Activated T-cell treated with anti-CD3 and anti-CD28 coated beads, Interleukin-2, amount 50 U/mL, for 24 hours (primary cell): ENCODE data around the gene ITM2C.

Experiments
- DNase-seq: peaks from one replicate; pipeline ENCODE4 v3.0.0-alpha.2; 2020
- H3K27ac Mint-ChIP-seq: 2 replicates; pipeline ENCODE4 v1.8.0; 2020; ENCODE audit warnings: mild to moderate bottlenecking, mixed read lengths
- H3K27me3 Mint-ChIP-seq: 2 replicates; pipeline ENCODE4 v1.8.0; 2020; ENCODE audit warnings: mixed read lengths
- H3K36me3 Mint-ChIP-seq: 2 replicates; pipeline ENCODE4 v1.8.0; 2020; ENCODE audit warnings: low read depth, mixed read lengths
- H3K4me1 Mint-ChIP-seq: 2 replicates; pipeline ENCODE4 v1.8.0; 2020; ENCODE audit warnings: low read depth, mixed read lengths
- H3K4me3 Mint-ChIP-seq: 2 replicates; pipeline ENCODE4 v1.8.0; 2020; ENCODE audit warnings: mild to moderate bottlenecking, moderate library complexity, mixed read lengths
- H3K9me3 Mint-ChIP-seq: 2 replicates; pipeline ENCODE4 v1.8.0; 2020; ENCODE audit warnings: mixed read lengths

ITM2C gene

GRCh38 chr2:230830428-230830827 is 34.3 kb upstream of the ITM2C start:
- peaks cover 53% of the 10 kb centered on the region for H3K27me3 Mint-ChIP-seq
- no peak overlapping the region for H3K4me3 Mint-ChIP-seq
- H3K4me1 Mint-ChIP-seq = peaks cover 9% of the 10 kb centered on the region
- no peak for DNase-seq
- H3K36me3 Mint-ChIP-seq = no peaks in the 10 kb centered on the region
- no peak overlapping the region for H3K27ac Mint-ChIP-seq
- no peaks in the 10 kb centered on the region for H3K9me3 Mint-ChIP-seq

DNA sequence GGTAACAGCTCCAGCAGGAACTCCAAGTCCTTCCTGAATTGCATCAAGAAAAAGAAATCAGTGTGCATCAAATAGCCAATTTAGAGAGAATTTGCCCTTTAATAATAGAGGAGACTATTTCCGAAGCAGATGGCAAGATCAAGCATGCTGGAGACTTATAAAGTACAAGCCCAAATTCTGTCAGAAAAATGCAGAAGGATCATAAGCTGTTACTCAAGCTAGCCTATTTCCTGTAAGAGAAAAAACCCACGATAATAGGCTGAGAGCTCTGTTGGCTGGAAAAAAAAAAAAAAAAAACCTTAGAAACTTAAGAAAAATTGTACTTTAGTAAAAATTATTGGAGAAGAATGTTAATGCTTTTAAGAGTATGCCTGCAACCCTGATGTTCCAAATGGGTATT is 24.4 kb upstream of the ITM2C start:
- DNase-seq = no peak
- H3K36me3 Mint-ChIP-seq = no peaks in the 10 kb centered on the region
- H3K27ac Mint-ChIP-seq = no peak overlapping the region
- no peak overlapping the region for H3K4me3 Mint-ChIP-seq
- H3K27me3 Mint-ChIP-seq = peaks cover 17% of the 10 kb centered on the region
- peaks cover 8% of the 10 kb centered on the region for H3K9me3 Mint-ChIP-seq
- peaks cover 9% of the 10 kb centered on the region for H3K4me1 Mint-ChIP-seq

DNA sequence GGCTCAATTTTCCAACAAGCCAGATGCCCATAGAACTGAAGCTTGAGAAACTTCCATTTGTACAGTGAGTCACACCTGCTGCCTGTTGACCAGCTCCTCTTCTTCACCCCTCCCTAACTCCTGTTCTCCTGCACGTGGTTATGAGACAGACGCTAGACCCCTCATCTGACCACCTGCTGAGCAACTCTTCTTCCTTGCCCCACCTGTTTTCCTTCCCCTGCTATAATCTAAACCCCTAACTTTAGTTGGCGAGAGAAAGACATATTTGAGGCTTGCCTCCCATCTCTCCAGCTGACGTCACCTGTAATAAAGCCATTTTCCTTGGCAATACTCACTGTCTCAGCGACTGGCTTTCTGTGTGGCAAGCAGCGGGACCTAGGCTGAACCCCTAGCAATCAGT is 22.3 kb upstream of the ITM2C start:
- Mint-ChIP-seq H3K4me3 (no peak overlapping the region), H3K27me3 (peaks cover 22% of the 10 kb centered on the region)

GRCh38 chr2:230843132-230843531 is 21.6 kb upstream of the ITM2C start:
- no peak for DNase-seq
- no peaks in the 10 kb centered on the region for H3K36me3 Mint-ChIP-seq
- peaks cover 21% of the 10 kb centered on the region for H3K4me1 Mint-ChIP-seq
- H3K27me3 Mint-ChIP-seq = peaks cover 22% of the 10 kb centered on the region
- H3K27ac Mint-ChIP-seq = no peak overlapping the region
- no peak overlapping the region for H3K4me3 Mint-ChIP-seq
- peaks cover 4% of the 10 kb centered on the region for H3K9me3 Mint-ChIP-seq

More for the DNA sequence above, 22.3 kb upstream of the ITM2C start:
- DNase-seq = no peak
- Mint-ChIP-seq H3K4me1 (peaks cover 15% of the 10 kb centered on the region), H3K27ac (no peak overlapping the region), H3K36me3 (no peaks in the 10 kb centered on the region), H3K9me3 (peaks cover 8% of the 10 kb centered on the region)

- no peaks in the 10 kb centered on the region for H3K9me3 Mint-ChIP-seq
- no peak overlapping the region for H3K27ac Mint-ChIP-seq
- peaks cover 42% of the 10 kb centered on the region for H3K27me3 Mint-ChIP-seq
- no peaks in the 10 kb centered on the region for H3K36me3 Mint-ChIP-seq
- DNase-seq = no peak
- H3K4me1 Mint-ChIP-seq = peaks cover 21% of the 10 kb centered on the region
- H3K4me3 Mint-ChIP-seq = no peak overlapping the region
Measured at GRCh38 chr2:230846360-230846759, 18.4 kb upstream of the ITM2C start.

GRCh38 chr2:230847883-230848388 is 16.8 kb upstream of the ITM2C start:
- peaks cover 48% of the 10 kb centered on the region for H3K27me3 Mint-ChIP-seq
- H3K9me3 Mint-ChIP-seq = no peaks in the 10 kb centered on the region
- H3K36me3 Mint-ChIP-seq = no peaks in the 10 kb centered on the region
- peaks cover 20% of the 10 kb centered on the region for H3K4me1 Mint-ChIP-seq
- DNase-seq = peak; percentile 95
- H3K4me3 Mint-ChIP-seq = peak overlapping the region; percentile 11
- H3K27ac Mint-ChIP-seq = no peak overlapping the region

DNA sequence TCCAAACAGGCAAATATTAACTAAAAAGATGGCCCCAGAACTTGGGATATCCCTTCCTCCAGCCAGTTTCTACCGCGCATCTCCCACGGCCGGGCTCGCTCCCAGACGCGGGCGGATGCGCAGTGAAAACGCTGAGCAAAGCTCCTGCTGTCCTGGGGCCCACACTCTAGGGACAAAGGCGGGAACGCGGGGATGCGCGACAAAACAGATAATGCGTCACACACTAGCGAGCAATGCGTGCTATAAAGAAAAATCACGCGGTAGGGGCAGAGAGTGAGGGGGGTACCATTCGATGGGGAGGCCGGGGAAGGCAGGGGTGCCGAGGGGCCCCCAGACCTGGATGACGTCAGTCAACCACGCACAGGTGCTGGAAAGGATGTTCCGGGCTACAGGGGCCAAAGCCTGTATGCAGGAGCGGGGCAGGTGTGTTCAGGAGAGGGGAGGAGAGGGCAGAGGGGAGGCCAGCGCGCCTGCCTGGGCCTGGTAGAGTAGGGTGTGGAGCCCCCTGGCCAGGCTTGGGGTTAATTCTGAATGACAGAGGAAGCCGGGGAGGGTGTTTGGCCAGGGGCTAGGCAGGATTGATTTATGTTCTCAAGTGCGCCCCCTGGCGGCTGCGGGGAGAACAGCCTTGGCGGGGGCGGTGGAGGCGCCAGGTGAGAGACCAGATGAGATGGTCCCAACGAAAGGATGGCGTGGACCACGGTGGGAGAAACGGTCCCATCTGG is 14.9 kb upstream of the ITM2C start:
- H3K9me3 Mint-ChIP-seq = no peaks in the 10 kb centered on the region
- H3K36me3 Mint-ChIP-seq = no peaks in the 10 kb centered on the region
- peak; percentile 84 for DNase-seq
- H3K4me3 Mint-ChIP-seq = no peak overlapping the region
- peaks cover 57% of the 10 kb centered on the region for H3K27me3 Mint-ChIP-seq
- peaks cover 16% of the 10 kb centered on the region for H3K4me1 Mint-ChIP-seq
- H3K27ac Mint-ChIP-seq = no peak overlapping the region

GRCh38 chr2:230850358-230850658 is 14.4 kb upstream of the ITM2C start:
- no peak overlapping the region for H3K27ac Mint-ChIP-seq
- H3K4me1 Mint-ChIP-seq = peaks cover 16% of the 10 kb centered on the region
- no peak for DNase-seq
- no peaks in the 10 kb centered on the region for H3K9me3 Mint-ChIP-seq
- peaks cover 54% of the 10 kb centered on the region for H3K27me3 Mint-ChIP-seq
- H3K36me3 Mint-ChIP-seq = no peaks in the 10 kb centered on the region
- no peak overlapping the region for H3K4me3 Mint-ChIP-seq

DNA sequence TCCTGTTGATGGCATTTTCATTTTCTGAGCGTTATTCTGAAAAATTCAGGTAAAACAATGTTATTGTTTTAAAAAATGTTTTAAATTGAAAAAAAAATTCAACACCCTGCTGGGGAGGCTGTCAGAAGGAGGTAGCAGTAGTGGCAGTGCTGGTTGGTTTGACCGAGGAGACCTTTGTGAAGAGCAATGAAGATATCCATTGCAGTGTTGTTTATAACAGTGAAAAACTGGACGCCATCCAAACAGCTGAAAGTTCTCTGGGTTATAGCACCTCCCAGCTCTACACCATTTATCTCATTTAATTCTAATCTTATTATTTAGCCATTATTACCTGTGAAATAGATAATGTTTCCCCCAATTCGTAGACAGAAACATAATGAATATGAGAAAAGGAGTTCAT is 12.6 kb upstream of the ITM2C start:
- H3K27ac Mint-ChIP-seq = no peak overlapping the region
- peaks cover 64% of the 10 kb centered on the region for H3K27me3 Mint-ChIP-seq
- peaks cover 18% of the 10 kb centered on the region for H3K4me1 Mint-ChIP-seq
- no peaks in the 10 kb centered on the region for H3K36me3 Mint-ChIP-seq
- no peak for DNase-seq
- H3K9me3 Mint-ChIP-seq = no peaks in the 10 kb centered on the region
- no peak overlapping the region for H3K4me3 Mint-ChIP-seq

DNA sequence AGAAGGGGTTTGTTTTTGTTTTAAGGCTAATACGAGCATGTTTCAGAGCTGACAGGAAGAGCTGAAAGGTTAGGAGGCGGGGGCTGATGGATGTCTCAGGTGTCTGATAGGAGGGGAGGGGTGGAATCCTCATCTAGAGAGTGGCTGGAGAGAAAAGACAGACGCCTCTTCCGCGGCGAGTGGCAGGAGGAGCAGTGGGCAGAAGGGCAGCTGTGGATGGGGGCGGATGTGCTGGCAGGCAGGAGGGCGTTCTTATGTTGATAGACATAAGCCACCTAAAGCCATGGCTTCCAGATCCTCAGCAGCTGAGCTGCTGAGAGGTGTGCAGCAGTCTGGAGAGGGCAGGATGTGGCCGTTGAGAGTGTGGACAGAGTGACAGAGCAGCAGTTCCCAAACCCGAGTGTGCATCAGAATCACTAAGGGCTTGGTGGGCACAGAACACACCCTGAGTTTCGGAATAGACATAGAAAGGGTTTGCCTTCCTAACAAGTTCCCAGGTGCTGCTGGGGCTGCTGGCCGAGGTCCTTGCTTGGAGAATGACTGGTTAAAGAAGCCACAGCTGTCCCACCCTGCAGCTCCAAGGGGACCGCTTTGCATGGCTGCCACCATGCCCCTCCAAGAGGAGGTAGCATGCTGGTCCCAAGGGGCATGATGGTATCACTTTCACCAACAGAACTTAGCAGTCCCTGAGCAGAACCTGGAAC is 3.0 kb upstream of the ITM2C start:
- H3K27ac Mint-ChIP-seq = no peak overlapping the region
- H3K27me3 Mint-ChIP-seq = peaks cover 16% of the 10 kb centered on the region
- H3K4me1 Mint-ChIP-seq = peaks cover 47% of the 10 kb centered on the region
- H3K9me3 Mint-ChIP-seq = no peaks in the 10 kb centered on the region
- H3K4me3 Mint-ChIP-seq = no peak overlapping the region
- H3K36me3 Mint-ChIP-seq = no peaks in the 10 kb centered on the region
- DNase-seq = no peak

GRCh38 chr2:230862292-230862691 is 2.5 kb upstream of the ITM2C start:
- H3K36me3 Mint-ChIP-seq = no peaks in the 10 kb centered on the region
- H3K27ac Mint-ChIP-seq = no peak overlapping the region
- no peaks in the 10 kb centered on the region for H3K9me3 Mint-ChIP-seq
- H3K27me3 Mint-ChIP-seq = peaks cover 18% of the 10 kb centered on the region
- H3K4me1 Mint-ChIP-seq = peaks cover 53% of the 10 kb centered on the region
- no peak overlapping the region for H3K4me3 Mint-ChIP-seq
- DNase-seq = no peak

DNA sequence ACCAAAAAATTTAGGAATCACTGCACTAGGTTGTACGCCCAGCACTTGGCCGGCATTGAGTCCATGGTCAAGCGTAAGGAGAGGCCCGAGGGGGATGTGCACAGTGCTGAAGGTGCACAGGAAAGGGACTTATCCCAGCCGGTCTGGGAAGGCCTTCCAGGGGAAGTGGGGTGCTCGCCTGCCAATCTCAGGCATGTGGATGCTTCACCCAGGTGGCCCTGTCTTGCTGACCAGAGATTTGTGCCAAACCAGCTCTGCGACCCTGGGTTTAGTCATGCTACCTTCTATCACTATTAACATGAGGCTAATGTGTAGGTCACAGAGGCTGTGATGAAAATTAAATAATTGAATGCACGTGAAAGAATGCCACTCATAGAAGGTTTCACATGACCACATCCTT is 1.7 kb upstream of the ITM2C start:
- no peak for DNase-seq
- Mint-ChIP-seq H3K9me3 (no peaks in the 10 kb centered on the region), H3K4me1 (peaks cover 57% of the 10 kb centered on the region), H3K4me3 (no peak overlapping the region), H3K27me3 (peaks cover 12% of the 10 kb centered on the region), H3K36me3 (no peaks in the 10 kb centered on the region), H3K27ac (no peak overlapping the region)

- H3K27ac Mint-ChIP-seq = no peak overlapping the region
- no peak for DNase-seq
- peak overlapping the region; percentile 79 for H3K4me3 Mint-ChIP-seq
- peaks cover 60% of the 10 kb centered on the region for H3K4me1 Mint-ChIP-seq
- no peaks in the 10 kb centered on the region for H3K9me3 Mint-ChIP-seq
- H3K36me3 Mint-ChIP-seq = no peaks in the 10 kb centered on the region
- H3K27me3 Mint-ChIP-seq = peaks cover 10% of the 10 kb centered on the region
Measured at GRCh38 chr2:230863442-230864121, 1.2 kb upstream of the ITM2C start.

- Mint-ChIP-seq H3K4me1 (peaks cover 64% of the 10 kb centered on the region), H3K9me3 (no peaks in the 10 kb centered on the region), H3K36me3 (no peaks in the 10 kb centered on the region), H3K27me3 (peaks cover 10% of the 10 kb centered on the region), H3K27ac (peak overlapping the region; percentile 77), H3K4me3 (peak overlapping the region; percentile 79)
- DNase-seq = no peak
Measured at GRCh38 chr2:230864122-230864604, 579 bp upstream of the ITM2C start.

DNA sequence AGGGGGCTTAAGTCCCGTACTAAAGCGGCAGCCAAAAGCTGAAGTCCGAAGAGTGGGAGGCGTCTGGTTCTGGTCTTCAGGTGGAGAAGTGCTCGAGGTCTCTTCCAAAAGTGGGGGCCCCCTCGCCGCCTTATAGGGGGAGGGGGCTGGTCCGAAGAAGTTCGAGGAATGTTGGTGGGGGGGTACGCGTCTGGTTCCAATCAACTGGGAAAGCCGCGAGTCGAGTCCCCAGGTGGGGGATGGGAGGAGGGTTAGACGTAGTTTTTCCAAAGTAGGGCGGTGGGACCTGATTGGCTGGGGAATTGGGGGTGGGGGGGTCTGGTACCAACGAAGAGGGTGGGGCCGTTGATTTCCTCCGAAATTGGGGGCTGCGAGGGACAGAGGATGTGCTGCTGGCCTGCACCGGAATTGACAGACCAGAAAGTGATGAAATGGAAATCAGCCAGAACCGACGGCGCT is 594 bp downstream of the ITM2C start:
- DNase-seq = no peak
- H3K4me3 Mint-ChIP-seq = peak overlapping the region; percentile 79
- H3K9me3 Mint-ChIP-seq = no peaks in the 10 kb centered on the region
- peaks cover 10% of the 10 kb centered on the region for H3K27me3 Mint-ChIP-seq
- H3K36me3 Mint-ChIP-seq = no peaks in the 10 kb centered on the region
- H3K4me1 Mint-ChIP-seq = peaks cover 70% of the 10 kb centered on the region
- no peak overlapping the region for H3K27ac Mint-ChIP-seq
